ENCODE results near the gene FMO5. TPM values are rescaled to one million over a fixed set of nuclear protein-coding genes. Genes with fewer than 3 reads are reported as not detected.

FMO5 gene
- total and polyA plus RNA-seq, 2 experiments from 2014 or later = 0.73 to 0.84 TPM

DNA sequence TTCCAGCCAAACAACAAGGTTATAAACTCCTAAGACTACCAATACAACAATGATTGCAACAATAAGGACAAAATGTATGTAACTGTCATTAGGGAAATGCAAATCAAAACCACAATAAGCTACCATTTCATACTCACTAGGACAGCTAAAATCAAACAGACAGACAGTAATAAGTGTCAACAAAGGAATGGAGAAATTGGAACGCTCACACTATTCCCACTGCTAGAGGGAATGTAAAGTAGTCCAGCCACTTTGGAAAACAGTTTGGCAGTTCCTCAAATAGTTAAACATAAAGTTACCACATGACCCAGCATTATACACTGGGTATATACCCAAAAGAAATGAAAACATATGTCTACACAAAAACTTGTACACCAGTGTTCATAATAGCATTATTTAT is 62.1 kb downstream of the FMO5 start:
- no peak overlapping the region for H3K4me3 Mint-ChIP-seq
- Histone ChIP-seq H4K20me1 (replicated peaks; ENCODE audit: insufficient read depth) (peaks cover 12% of the 10 kb centered on the region; the same call in 1 of the 2 replicates), H3K9me2 (ENCODE audit: insufficient read depth) (no peaks in the 10 kb centered on the region), H3K4me2 (no peak overlapping the region), H3K79me2 (replicated peaks; ENCODE audit: insufficient read depth) (peaks cover 45% of the 10 kb centered on the region), H3K4me3 (no peak overlapping the region), H3K4me1 (ENCODE audit: insufficient read depth) (no peaks in the 10 kb centered on the region), H3K27me3 (ENCODE audit: insufficient read depth) (no peaks in the 10 kb centered on the region), H3K27ac (ENCODE audit: low read depth) (no peak overlapping the region), H3K36me3 (ENCODE audit: insufficient read depth) (peaks cover 38% of the 10 kb centered on the region), H2AFZ (no peak overlapping the region), H3F3A (replicated peaks; ENCODE audit: low read depth) (no peaks in the 10 kb centered on the region)
- TF ChIP-seq, protein P1, sequence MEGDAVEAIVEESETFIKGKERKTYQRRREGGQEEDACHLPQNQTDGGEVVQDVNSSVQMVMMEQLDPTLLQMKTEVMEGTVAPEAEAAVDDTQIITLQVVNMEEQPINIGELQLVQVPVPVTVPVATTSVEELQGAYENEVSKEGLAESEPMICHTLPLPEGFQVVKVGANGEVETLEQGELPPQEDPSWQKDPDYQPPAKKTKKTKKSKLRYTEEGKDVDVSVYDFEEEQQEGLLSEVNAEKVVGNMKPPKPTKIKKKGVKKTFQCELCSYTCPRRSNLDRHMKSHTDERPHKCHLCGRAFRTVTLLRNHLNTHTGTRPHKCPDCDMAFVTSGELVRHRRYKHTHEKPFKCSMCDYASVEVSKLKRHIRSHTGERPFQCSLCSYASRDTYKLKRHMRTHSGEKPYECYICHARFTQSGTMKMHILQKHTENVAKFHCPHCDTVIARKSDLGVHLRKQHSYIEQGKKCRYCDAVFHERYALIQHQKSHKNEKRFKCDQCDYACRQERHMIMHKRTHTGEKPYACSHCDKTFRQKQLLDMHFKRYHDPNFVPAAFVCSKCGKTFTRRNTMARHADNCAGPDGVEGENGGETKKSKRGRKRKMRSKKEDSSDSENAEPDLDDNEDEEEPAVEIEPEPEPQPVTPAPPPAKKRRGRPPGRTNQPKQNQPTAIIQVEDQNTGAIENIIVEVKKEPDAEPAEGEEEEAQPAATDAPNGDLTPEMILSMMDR (conservative IDR thresholded peaks at IDR 0.05; ENCODE audit: low read depth in 2 of 2) = no peak
- TF ChIP-seq, protein P2, sequence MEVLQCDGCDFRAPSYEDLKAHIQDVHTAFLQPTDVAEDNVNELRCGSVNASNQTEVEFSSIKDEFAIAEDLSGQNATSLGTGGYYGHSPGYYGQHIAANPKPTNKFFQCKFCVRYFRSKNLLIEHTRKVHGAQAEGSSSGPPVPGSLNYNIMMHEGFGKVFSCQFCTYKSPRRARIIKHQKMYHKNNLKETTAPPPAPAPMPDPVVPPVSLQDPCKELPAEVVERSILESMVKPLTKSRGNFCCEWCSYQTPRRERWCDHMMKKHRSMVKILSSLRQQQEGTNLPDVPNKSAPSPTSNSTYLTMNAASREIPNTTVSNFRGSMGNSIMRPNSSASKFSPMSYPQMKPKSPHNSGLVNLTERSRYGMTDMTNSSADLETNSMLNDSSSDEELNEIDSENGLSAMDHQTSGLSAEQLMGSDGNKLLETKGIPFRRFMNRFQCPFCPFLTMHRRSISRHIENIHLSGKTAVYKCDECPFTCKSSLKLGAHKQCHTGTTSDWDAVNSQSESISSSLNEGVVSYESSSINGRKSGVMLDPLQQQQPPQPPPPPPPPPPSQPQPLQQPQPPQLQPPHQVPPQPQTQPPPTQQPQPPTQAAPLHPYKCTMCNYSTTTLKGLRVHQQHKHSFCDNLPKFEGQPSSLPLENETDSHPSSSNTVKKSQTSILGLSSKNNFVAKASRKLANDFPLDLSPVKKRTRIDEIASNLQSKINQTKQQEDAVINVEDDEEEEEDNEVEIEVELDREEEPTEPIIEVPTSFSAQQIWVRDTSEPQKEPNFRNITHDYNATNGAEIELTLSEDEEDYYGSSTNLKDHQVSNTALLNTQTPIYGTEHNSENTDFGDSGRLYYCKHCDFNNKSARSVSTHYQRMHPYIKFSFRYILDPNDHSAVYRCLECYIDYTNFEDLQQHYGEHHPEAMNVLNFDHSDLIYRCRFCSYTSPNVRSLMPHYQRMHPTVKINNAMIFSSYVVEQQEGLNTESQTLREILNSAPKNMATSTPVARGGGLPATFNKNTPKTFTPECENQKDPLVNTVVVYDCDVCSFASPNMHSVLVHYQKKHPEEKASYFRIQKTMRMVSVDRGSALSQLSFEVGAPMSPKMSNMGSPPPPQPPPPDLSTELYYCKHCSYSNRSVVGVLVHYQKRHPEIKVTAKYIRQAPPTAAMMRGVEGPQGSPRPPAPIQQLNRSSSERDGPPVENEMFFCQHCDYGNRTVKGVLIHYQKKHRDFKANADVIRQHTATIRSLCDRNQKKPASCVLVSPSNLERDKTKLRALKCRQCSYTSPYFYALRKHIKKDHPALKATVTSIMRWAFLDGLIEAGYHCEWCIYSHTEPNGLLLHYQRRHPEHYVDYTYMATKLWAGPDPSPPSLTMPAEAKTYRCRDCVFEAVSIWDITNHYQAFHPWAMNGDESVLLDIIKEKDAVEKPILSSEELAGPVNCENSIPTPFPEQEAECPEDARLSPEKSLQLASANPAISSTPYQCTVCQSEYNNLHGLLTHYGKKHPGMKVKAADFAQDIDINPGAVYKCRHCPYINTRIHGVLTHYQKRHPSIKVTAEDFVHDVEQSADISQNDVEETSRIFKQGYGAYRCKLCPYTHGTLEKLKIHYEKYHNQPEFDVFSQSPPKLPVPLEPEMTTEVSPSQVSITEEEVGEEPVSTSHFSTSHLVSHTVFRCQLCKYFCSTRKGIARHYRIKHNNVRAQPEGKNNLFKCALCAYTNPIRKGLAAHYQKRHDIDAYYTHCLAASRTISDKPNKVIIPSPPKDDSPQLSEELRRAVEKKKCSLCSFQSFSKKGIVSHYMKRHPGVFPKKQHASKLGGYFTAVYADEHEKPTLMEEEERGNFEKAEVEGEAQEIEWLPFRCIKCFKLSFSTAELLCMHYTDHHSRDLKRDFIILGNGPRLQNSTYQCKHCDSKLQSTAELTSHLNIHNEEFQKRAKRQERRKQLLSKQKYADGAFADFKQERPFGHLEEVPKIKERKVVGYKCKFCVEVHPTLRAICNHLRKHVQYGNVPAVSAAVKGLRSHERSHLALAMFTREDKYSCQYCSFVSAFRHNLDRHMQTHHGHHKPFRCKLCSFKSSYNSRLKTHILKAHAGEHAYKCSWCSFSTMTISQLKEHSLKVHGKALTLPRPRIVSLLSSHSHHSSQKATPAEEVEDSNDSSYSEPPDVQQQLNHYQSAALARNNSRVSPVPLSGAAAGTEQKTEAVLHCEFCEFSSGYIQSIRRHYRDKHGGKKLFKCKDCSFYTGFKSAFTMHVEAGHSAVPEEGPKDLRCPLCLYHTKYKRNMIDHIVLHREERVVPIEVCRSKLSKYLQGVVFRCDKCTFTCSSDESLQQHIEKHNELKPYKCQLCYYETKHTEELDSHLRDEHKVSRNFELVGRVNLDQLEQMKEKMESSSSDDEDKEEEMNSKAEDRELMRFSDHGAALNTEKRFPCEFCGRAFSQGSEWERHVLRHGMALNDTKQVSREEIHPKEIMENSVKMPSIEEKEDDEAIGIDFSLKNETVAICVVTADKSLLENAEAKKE (CRISPR knock-in tag; IDR thresholded peaks at IDR 0.05) = no peak
- TF ChIP-seq, protein P3, sequence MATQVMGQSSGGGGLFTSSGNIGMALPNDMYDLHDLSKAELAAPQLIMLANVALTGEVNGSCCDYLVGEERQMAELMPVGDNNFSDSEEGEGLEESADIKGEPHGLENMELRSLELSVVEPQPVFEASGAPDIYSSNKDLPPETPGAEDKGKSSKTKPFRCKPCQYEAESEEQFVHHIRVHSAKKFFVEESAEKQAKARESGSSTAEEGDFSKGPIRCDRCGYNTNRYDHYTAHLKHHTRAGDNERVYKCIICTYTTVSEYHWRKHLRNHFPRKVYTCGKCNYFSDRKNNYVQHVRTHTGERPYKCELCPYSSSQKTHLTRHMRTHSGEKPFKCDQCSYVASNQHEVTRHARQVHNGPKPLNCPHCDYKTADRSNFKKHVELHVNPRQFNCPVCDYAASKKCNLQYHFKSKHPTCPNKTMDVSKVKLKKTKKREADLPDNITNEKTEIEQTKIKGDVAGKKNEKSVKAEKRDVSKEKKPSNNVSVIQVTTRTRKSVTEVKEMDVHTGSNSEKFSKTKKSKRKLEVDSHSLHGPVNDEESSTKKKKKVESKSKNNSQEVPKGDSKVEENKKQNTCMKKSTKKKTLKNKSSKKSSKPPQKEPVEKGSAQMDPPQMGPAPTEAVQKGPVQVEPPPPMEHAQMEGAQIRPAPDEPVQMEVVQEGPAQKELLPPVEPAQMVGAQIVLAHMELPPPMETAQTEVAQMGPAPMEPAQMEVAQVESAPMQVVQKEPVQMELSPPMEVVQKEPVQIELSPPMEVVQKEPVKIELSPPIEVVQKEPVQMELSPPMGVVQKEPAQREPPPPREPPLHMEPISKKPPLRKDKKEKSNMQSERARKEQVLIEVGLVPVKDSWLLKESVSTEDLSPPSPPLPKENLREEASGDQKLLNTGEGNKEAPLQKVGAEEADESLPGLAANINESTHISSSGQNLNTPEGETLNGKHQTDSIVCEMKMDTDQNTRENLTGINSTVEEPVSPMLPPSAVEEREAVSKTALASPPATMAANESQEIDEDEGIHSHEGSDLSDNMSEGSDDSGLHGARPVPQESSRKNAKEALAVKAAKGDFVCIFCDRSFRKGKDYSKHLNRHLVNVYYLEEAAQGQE (IDR thresholded peaks at IDR 0.05; ENCODE audit: unreplicated experiment) = no peak
- TF ChIP-seq EZH2phosphoT487 (IDR thresholded peaks at IDR 0.05; ENCODE audit: unreplicated experiment) = no peak
- TF ChIP-seq STAT1 (IDR thresholded peaks at IDR 0.05; ENCODE audit: unreplicated experiment) = no peak
- no peak for TF ChIP-seq NANOG (IDR thresholded peaks at IDR 0.05; ENCODE audit: borderline replicate concordance)
- TF ChIP-seq CREB1 (CRISPR knock-in tag; IDR thresholded peaks at IDR 0.05; ENCODE audit: low read depth) = no peak
- no peak for TF ChIP-seq POLR2AphosphoS5 (IDR thresholded peaks at IDR 0.05; ENCODE audit: low read depth)
- TF ChIP-seq ZNF331 (CRISPR knock-in tag; IDR thresholded peaks at IDR 0.05; ENCODE audit: low read depth) = no peak
- TF ChIP-seq ZNF114 (CRISPR knock-in tag; IDR thresholded peaks at IDR 0.05) = no peak
- no peak for TF ChIP-seq EZH2 (IDR thresholded peaks at IDR 0.05; ENCODE audit: low read depth, unreplicated experiment)
- TF ChIP-seq JUNB (IDR thresholded peaks at IDR 0.05; ENCODE audit: unreplicated experiment) = no peak
- TF ChIP-seq, protein P4, sequence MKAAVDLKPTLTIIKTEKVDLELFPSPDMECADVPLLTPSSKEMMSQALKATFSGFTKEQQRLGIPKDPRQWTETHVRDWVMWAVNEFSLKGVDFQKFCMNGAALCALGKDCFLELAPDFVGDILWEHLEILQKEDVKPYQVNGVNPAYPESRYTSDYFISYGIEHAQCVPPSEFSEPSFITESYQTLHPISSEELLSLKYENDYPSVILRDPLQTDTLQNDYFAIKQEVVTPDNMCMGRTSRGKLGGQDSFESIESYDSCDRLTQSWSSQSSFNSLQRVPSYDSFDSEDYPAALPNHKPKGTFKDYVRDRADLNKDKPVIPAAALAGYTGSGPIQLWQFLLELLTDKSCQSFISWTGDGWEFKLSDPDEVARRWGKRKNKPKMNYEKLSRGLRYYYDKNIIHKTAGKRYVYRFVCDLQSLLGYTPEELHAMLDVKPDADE (IDR thresholded peaks at IDR 0.05) = no peak
- H3K4me1 Mint-ChIP-seq = no peaks in the 10 kb centered on the region
- no peaks in the 10 kb centered on the region for H3K9me3 Mint-ChIP-seq
- peaks cover 55% of the 10 kb centered on the region for H3K36me3 Mint-ChIP-seq (ENCODE audit: low read depth)
- peaks cover 3% of the 10 kb centered on the region for H3K27me3 Mint-ChIP-seq (ENCODE audit: insufficient read depth, low read depth, poor library complexity)
- H3K27ac Mint-ChIP-seq = no peak overlapping the region
- no peak for DNase-seq (ENCODE audit: low spot score)
- ATAC-seq = no peak

All from GM23338 (cell line).